ENCODE results near the gene BTBD8. TPM values are rescaled to one million over a fixed set of nuclear protein-coding genes. Genes with fewer than 3 reads are reported as not detected.

The BTBD8 gene
- polyA plus RNA-seq, 1 donor from 2014 or later, result 38.6 TPM

GRCh38 chr1:92159593-92159992 is 79.4 kb downstream of the BTBD8 start:
- H3F3A ChIP-seq (ENCODE audit: insufficient read depth, low read length, poor library complexity, severe bottlenecking), result no peaks in the 10 kb centered on the region
- H4K20me1 ChIP-seq (ENCODE audit: insufficient read depth), result no peaks in the 10 kb centered on the region
- no peak overlapping the region for H3K27ac ChIP-seq (ENCODE audit: low read length)
- H3K9ac ChIP-seq (ENCODE audit: low read length), result no peak overlapping the region
- H3K79me2 ChIP-seq (replicated peaks; ENCODE audit: insufficient read depth, low read length), result no peaks in the 10 kb centered on the region
- no peaks in the 10 kb centered on the region for H3K9me2 ChIP-seq (ENCODE audit: insufficient read depth, low read length)
- no peak overlapping the region for H2AFZ ChIP-seq (ENCODE audit: low read depth, low read length)
- no peak overlapping the region for H3K4me3 ChIP-seq (ENCODE audit: low read length)
- H3K4me2 ChIP-seq (ENCODE audit: low read length), result no peak overlapping the region
- H3K36me3 ChIP-seq (ENCODE audit: insufficient read depth, low read length), result no peaks in the 10 kb centered on the region
- peaks cover 6% of the 10 kb centered on the region for H3K9me3 ChIP-seq (ENCODE audit: low read length)
- TF ChIP-seq REST (IDR thresholded peaks at IDR 0.05; ENCODE audit: borderline replicate concordance) (no peak), EP300 (conservative IDR thresholded peaks at IDR 0.05; ENCODE audit: poor library complexity, severe bottlenecking) (no peak), SMC3 (conservative IDR thresholded peaks at IDR 0.05; ENCODE audit: poor library complexity) (no peak), POLR2AphosphoS5 (IDR thresholded peaks at IDR 0.05) (no peak), MXI1 (conservative IDR thresholded peaks at IDR 0.05; ENCODE audit: poor library complexity, severe bottlenecking) (no peak), RAD21 (conservative IDR thresholded peaks at IDR 0.05) (no peak), TAF1 (IDR thresholded peaks at IDR 0.05; ENCODE audit: low read depth) (no peak), EZH2 (IDR thresholded peaks at IDR 0.05; ENCODE audit: borderline replicate concordance, insufficient read depth, low read length, poor library complexity, severe bottlenecking) (no peak)
- TF ChIP-seq, protein P1, sequence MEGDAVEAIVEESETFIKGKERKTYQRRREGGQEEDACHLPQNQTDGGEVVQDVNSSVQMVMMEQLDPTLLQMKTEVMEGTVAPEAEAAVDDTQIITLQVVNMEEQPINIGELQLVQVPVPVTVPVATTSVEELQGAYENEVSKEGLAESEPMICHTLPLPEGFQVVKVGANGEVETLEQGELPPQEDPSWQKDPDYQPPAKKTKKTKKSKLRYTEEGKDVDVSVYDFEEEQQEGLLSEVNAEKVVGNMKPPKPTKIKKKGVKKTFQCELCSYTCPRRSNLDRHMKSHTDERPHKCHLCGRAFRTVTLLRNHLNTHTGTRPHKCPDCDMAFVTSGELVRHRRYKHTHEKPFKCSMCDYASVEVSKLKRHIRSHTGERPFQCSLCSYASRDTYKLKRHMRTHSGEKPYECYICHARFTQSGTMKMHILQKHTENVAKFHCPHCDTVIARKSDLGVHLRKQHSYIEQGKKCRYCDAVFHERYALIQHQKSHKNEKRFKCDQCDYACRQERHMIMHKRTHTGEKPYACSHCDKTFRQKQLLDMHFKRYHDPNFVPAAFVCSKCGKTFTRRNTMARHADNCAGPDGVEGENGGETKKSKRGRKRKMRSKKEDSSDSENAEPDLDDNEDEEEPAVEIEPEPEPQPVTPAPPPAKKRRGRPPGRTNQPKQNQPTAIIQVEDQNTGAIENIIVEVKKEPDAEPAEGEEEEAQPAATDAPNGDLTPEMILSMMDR (IDR thresholded peaks at IDR 0.05; ENCODE audit: poor library complexity, severe bottlenecking), result no peak
- H3K27me3 ChIP-seq (ENCODE audit: insufficient read depth, low read depth, low read length), result no peaks in the 10 kb centered on the region

DNA sequence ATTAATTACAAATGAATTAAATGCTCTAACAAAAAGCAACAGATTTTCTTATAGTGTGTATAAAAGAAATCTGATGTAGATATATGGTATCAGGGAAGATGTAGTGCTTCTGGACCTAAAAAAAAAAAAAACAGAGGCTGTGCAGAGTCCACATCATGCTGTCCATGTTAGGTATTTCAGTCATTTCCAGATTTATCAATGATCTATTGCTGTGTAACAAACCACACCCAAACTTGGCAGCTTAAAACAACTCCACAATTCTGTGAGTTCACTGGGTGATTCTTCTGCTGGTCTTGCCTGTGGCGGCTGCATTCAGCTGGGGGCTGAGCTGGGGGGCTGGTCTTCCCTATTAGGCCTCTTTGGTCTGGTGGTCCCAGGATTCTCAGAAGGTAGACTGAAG is 85.2 kb downstream of the BTBD8 start:
- Histone ChIP-seq H3K4me3 (ENCODE audit: low read length) (no peak overlapping the region), H3K79me2 (replicated peaks; ENCODE audit: insufficient read depth, low read length) (peaks cover 14% of the 10 kb centered on the region), H3K36me3 (ENCODE audit: insufficient read depth, low read length) (no peaks in the 10 kb centered on the region), H4K20me1 (ENCODE audit: insufficient read depth) (no peaks in the 10 kb centered on the region), H3K9me3 (ENCODE audit: low read length) (peaks cover 2% of the 10 kb centered on the region), H3K27me3 (ENCODE audit: insufficient read depth, low read depth, low read length) (no peaks in the 10 kb centered on the region), H3K4me2 (ENCODE audit: low read length) (no peak overlapping the region), H3K9ac (ENCODE audit: low read length) (no peak overlapping the region), H3K27ac (ENCODE audit: low read length) (no peak overlapping the region), H2AFZ (ENCODE audit: low read depth, low read length) (no peak overlapping the region), H3K9me2 (ENCODE audit: insufficient read depth, low read length) (no peaks in the 10 kb centered on the region), H3F3A (ENCODE audit: insufficient read depth, low read length, poor library complexity, severe bottlenecking) (no peaks in the 10 kb centered on the region)
- TF ChIP-seq REST (IDR thresholded peaks at IDR 0.05; ENCODE audit: borderline replicate concordance), result no peak

Data from neural cell (in vitro differentiated cells).